GDM1 (cell line): Measurements from ENCODE around the gene MOK.

Experiments used
- DNase-seq: peaks from one replicate; lab custom pipeline; 2025; lab: John Stamatoyannopoulos, UW

The MOK gene

GRCh38 chr14:102223682-102224081 is 81.3 kb downstream of the MOK start:
- DNase-seq = no peak

DNA sequence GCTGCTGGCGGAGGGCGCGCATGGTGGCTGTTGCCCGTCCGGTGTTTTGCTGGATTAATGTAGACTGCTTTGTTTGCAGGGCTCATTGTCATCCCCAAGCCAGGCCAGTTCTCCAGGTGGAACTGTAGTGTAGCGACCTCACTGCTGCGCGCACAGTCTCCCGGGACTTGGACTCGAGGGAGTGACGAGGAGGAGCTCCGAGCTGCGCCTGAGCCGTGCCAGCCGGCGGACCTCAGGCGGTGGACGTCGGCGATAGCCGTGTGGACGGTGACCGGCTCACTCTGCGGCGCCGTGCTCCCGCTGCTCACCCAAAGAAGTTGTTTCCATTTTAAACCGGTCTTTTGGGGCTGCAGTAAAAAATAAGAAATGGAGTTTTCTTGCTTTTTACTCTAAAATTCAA is 82.2 kb downstream of the MOK start:
- DNase-seq = no peak

DNA sequence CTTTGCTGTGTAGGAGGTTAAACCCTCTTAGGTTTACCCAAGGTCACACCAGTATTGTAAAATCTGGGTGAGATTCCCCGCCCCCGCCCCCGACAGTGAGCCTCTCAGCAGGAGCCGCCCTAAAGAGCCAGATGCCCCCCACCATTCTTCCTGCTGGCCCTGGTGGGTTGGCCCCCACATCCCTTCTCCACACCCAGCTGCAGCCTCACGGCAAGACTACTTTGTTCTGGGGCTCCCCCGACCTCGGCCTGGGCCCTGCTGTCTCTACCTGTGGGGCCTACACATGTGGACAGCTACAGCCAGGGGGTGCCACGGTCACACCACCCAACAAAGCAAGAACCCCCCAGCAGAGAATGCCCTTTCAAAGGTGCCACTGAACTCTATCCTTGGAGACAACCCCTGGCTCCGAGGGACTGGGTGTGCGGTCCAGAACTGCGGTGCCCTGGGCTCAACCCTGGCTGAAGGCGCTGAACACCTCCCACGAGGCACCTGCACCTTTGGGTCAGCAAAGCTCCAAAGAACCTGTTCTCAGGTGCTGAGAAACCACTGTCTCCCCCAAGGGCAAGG is 82.9 kb downstream of the MOK start:
- no peak for DNase-seq

DNA sequence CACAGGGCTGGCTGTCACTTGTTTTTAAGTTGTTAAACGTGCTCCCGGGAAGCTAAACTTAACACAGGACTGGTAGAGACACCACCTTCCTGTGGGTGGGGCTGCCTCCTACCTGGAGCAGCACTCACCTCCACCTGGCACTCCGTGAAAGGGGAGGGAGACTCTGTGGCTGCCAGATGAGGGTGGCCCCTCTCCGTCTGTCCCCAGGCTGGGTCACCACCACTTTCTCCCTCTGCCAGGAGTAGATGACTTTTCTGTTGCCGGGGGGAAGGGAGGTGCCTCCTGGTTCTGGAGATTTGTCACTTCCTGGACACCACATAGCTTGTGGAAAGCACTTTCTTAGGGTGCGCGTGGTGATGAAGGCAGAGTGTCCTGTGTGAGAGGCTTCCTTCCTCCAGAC is 83.9 kb downstream of the MOK start:
- no peak for DNase-seq

GRCh38 chr14:102220031-102220430 is 84.9 kb downstream of the MOK start:
- DNase-seq = no peak

DNA sequence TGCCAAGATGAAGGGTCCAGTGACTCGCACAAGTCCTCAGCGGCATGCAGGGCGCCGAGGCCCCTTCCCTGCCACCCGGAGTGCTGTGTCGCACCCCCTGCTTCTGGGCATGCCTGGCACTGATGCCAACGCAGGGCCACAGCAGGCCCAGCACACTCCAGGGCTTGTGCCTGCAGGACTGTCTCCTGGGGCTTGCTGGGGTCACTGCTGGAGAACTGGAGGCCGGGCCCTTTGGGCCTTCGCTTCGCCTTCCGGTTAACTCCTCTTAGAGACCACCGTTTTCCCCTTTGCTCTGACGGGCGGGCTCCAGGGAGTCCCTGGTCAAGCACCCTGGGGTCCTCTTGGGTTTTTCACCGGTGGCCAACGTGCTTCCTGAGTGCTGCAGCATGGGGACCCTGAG is 85.6 kb downstream of the MOK start:
- DNase-seq = no peak

- no peak for DNase-seq
Measured at GRCh38 chr14:102218688-102219087, 86.3 kb downstream of the MOK start.

DNA sequence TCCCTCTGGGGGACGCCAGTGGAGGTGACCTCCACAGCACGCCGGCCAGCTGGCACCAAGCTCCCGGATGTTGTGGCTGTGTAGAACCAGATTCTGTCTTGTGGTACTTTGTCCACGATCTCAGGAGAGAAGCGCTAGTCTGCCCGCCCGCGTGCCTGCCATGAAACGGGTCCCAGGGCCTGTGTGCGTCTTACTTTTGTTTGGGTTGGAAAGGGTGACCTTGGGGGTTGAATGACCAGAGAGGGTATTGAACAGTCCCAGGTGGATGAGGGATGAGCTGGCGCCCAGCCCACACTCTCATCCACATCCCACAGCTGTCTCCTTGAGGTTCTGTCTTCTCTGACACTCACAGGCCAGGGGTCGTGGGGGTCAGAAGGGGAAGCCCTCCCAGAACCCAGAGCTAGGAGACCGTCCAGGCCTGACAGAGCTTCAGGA is 87.0 kb downstream of the MOK start:
- no peak for DNase-seq

- DNase-seq = no peak
Measured at GRCh38 chr14:102217399-102217798, 87.6 kb downstream of the MOK start.

DNA sequence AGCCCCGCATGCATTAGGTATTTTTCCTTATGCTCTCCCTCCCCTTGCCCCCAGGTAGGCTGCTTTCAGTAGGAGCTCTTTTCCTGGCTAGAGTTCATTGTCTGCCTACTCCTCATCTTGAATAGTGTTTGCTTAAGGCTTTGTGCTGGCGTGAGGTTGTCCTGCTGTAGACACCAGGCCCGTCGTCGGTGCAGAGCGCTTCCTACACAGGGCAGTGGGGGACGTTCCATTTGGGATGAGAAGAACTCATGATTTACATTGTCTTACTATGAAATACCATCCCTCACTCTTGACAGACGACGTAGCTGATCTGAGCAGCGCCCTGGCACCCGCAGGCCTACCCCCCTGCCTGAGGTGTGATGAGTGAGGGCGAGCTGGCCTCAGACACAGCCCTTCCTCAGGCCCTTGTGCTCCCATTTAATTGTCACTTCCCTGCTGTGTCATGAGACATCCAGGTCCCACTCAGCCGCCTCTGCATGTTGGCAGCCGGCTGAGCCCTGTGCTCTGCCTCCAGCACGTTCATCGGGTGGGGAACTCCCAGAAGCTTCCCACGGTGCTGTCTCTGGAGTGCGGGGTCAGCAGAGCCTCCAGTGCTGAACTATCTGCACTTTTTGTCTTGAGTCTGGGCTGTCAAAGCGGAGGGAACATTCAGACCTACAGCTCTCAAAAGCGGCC is 89.3 kb downstream of the MOK start:
- DNase-seq = no peak

DNA sequence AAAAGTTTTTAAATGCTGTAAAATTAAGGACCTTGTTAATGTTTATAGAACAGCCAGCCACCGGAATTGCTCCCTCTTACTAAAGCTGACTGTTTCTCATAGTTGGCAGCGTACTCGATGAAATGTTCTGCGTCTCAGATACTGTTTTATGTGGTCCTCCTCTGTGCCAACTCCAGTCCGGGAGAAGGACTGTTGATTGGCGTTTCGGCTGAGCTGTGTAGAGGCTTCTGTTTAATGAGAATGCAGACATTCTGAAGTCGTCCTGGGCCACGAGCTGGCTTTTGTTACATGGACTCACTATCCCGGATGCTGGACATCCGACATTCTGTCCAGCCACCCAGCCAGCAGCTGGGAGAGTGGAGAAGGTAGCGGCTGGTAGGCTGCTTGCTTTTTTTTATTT is 89.9 kb downstream of the MOK start:
- no peak for DNase-seq

DNA sequence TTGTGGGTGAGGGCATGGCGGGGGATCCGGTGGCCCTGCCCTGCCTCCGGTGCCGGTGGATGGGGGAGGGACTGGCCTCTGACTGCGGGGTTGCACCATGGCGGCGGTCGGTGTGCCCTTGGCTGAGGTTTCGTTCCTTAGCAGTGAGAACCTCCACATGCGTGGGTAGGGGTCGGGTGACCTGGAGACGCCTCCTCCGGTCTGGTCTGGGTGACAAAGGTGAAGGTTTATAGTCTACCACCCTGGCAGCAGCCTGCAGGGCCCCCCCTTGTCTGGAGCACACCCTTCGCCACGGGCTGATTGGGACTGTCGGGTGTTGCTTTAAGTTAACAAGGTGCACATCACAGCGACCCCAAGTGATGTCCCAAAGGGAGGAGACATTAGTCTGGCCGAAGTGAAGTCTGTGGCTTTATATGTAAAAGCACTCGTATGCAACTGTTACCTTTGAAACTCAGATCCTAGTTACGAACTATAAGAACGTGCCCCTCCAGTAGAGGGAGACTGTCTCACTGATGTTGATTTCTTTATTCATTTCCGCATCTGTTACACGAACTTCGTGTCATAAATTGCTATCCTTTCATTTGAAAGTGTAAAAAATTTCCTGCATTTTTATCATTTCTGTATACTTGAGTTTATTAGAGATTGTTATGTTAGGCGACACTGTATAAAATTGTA is 90.8 kb downstream of the MOK start:
- no peak for DNase-seq

DNA sequence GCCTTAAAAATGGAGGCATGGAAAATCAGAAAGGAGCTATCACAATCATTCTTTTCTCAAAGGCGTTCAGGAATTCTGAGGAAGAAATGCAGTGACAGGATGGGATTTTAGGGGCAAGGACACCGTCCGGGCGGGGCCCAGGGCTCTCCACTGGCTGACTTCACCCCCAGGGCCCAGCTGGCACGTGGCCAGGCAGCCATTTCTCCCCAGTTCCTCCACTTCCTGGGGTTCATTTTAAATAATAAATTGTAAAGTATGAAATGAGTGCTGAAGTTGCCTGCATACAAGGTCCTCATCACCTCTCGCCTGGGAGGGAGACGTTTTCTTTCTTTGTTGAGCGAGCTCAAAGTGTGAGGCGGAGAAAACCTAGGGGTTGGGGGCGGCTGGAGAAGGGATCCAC is 91.5 kb downstream of the MOK start:
- DNase-seq = no peak

GRCh38 chr14:102212845-102213244 is 92.1 kb downstream of the MOK start:
- no peak for DNase-seq

GRCh38 chr14:102212356-102212755 is 92.6 kb downstream of the MOK start:
- no peak for DNase-seq

GRCh38 chr14:102211240-102211639 is 93.7 kb downstream of the MOK start:
- DNase-seq = no peak

GRCh38 chr14:102210421-102211042 is 94.4 kb downstream of the MOK start:
- DNase-seq = no peak

DNA sequence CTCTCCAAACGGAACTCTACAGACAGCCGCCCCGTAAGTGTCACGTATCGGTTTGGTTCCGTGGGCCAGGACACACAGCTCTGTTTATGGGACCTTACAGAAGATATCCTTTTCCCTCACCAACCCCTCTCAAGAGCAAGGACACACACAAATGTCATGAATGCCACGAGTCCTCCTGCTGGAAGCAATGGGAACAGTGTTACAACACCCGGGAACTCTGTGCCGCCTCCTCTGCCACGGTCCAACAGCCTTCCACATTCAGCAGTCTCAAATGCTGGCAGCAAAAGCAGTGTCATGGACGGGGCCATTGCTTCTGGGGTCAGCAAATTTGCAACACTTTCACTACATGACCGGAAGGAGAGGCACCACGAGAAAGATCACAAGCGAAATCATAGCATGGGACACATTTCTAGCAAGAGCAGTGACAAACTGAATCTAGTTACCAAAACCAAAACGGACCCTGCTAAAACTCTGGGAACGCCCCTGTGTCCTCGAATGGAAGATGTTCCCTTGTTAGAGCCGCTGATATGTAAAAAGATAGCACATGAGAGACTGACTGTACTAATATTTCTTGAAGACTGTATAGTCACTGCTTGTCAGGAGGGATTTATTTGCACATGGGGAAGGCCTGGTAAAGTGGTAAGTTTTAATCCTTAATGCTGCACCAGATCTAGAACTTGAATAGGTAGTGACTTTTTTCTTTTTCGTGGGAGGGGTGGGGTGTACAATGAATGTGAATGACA is 95.6 kb downstream of the MOK start:
- DNase-seq = no peak

DNA sequence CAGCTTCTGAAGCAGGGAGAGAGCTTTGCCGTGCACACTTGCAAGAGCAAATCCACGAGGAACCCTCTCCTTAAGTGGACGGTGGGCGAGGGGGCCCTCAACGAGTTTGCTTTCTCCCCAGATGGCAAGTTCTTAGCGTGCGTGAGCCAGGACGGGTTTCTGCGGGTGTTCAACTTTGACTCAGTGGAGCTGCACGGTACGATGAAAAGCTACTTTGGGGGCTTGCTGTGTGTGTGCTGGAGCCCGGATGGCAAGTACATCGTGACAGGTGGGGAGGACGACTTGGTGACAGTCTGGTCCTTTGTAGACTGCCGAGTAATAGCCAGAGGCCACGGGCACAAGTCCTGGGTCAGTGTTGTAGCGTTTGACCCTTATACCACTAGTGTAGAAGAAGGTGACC is 96.2 kb downstream of the MOK start:
- DNase-seq = no peak

DNA sequence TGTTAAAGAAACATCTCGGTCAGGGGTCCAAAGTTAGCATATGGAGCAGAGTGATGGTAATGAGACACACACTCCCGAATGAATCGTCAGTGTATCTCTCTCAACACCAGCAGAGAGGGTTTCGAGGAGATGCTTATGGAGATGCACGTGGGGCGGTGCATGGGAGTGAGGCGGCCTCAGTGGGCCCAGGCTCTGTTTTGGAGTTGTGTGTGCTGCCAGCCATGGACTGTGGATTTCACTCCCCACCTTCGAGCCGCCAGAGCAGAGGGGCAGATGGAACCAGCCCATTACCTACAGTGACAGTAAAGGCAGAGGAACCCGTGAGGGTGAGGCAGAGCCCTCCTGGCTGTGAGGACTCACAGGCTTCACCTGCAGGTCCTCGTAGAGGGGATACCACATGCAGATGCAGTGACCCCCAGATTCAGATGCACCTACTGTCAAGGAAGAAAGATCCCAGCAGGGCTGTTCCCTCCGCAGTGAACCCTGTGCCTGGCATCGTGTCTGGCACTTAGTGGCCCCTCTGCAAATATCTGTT is 97.1 kb downstream of the MOK start:
- DNase-seq = no peak

- no peak for DNase-seq
Measured at GRCh38 chr14:102206918-102207317, 98.0 kb downstream of the MOK start.

DNA sequence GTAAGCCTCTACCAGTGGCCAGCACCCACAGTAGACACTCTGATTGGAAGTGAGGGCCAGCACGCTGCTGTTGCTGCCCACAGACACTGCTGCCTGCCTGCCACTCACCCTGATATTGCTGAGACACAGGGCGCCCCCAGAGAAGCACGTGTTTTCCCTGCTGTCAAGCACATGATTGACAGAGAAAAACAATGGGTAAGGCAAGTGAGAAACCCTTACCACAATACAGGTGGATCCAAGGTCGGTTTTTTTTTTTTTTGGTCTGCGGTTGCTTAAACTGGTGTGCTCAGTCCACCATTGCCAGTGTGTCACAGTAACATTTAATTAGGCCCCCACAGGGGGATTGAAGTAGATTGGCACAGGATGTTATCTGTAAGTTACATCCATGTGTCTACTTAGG is 99.4 kb downstream of the MOK start:
- DNase-seq = no peak
